Measurements from ENCODE around the gene ZNF492.
"Not testable (repeated sequence)": the region's sequence is repeated elsewhere in the genome, so short reads cannot be mapped to it uniquely, and the experiment has no call there.

Gene ZNF492

DNA sequence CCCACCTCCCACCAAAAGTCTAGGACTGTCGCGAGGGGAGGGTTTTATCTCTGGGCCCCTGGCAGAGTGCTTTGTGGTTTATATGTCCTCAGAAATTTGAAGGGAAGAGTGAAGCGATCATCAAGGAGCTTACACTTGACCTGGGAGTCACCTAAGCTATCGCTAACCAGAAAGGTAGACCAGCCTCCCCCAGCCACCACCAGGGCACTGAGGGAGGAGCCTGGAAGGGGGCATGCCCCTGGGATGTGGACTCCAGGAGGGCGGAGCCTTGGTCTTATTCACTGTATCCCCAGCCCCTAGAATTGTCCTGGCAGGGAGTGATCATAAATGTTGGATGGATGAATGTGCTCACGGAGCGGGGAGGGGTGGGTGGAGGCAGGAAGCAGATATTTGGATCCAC lies 16.9 kb upstream of the ZNF492 start:
- not testable (repeated sequence) for DNase-seq (ENCODE audit: low read depth in 2 of 3, low spot score in 1 of 3)

GRCh38 chr19:22617614-22618320 lies 16.4 kb upstream of the ZNF492 start:
- no peak for DNase-seq (ENCODE audit: low read depth in 2 of 3, low spot score in 1 of 3)

- no peak for DNase-seq (ENCODE audit: low read depth in 2 of 3, low spot score in 1 of 3)
Observed at GRCh38 chr19:22619371-22619770, 14.8 kb upstream of the ZNF492 start.

DNA sequence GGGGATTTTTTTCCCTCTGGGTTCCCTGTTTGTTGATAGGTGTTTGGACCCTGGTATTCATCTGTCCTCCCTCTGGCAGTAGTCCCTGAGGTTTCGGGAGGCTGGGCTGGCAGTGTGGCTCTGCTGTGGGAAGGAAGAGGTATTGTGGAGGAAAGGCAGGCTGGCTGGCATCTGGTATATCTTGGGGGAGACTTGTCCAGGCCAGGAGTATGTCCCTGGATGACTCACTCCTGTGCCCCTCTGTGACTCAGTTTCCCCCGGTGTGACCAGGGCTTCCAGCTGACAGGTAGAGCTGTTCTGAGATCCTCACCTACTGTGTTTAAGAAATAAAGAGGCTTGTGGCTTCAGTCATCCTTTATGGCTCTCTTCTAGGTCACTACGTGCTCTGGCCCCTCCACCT lies 14.2 kb upstream of the ZNF492 start:
- no peak for DNase-seq (ENCODE audit: low read depth in 2 of 3, low spot score in 1 of 3)

GRCh38 chr19:22620401-22620800 lies 13.7 kb upstream of the ZNF492 start:
- no peak for DNase-seq (ENCODE audit: low read depth in 2 of 3, low spot score in 1 of 3)

DNA sequence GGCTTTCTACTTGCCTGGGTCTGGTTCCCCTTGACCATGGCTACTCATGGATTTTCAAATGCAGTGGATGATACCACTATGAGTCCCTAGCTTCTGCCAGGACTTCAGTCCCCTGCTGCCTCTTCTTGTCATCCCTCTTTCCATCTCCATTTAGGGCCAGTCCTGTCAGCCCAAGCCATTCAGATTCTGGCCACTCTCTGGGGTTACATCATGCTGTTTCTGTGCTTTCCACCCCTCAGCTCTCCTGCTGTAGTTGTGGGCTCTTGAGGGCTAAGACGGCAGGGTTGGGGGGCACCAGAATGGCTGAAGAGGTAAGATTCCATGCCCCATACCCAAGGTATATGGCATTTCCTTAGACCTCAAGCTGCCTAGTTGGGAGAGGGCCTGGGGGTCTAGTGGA lies 13.2 kb upstream of the ZNF492 start:
- DNase-seq (ENCODE audit: low read depth in 2 of 3, low spot score in 1 of 3), result no peak

DNA sequence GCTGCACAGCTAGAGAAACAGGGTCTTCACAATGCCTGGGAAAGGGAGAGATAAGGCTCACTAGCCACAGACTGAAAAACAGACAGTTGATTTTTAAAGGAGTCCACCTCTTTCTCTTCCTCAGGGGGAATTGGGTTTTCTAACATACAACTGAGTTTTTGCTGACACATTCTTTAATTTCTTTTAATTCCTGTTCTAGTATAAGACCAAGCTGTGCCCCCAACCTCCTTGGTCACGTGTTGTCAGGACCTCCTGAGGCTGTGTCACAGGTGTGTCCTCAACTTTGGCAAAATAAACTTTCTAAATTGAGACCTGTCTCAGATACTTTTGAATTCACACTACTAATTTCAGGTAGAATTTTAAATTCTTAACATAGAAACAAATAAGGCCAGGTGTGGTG lies 12.1 kb upstream of the ZNF492 start:
- DNase-seq (ENCODE audit: low read depth in 2 of 3, low spot score in 1 of 3), result no peak

DNA sequence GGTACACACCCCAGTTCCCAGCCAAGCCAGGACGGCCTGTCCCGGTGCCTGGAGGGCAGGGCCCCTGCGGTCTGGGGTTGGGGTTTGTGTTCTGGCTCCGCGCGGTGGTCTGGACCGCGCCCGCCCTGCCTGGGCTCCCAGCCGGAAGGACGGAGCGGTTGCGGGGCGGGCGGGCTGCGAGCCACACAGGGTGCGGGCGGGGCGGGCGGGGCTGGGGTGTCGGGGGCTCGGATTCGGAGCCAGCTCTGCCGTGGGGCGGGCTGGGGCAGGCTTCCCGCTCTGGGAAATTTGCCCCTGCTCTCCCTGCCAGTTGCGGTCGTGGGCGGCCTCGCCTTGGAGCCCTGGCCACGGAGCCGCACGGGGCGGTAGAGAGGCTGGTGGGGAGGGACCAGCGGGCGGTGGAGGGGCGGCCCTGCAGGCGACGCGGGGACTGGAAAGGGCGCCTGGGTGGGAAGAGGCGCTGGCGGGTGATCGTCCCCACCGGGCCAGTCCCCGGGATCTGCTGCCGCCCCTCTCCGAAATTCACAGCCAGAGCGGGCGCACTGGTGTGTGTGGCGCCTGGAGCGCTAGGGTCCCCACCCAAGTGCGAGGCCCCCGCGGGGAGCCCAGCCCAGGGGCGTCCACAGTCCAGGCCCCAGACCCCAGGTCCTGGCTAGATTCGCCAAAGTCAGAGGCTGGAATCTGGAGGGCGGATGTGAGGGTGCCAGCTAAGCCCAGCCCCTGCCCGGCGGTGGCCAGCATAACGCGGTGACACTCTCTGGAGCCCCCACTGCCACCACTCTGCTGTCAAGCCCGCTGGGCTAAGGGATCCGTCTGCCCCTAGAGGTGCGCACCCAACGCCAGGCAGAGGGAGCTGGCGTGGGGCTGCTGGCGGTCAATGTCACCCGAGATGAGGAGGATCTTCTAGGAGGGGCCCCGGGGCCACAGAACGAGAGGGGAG lies 11.0 kb upstream of the ZNF492 start:
- no peak for DNase-seq (ENCODE audit: low read depth in 2 of 3, low spot score in 1 of 3)

DNA sequence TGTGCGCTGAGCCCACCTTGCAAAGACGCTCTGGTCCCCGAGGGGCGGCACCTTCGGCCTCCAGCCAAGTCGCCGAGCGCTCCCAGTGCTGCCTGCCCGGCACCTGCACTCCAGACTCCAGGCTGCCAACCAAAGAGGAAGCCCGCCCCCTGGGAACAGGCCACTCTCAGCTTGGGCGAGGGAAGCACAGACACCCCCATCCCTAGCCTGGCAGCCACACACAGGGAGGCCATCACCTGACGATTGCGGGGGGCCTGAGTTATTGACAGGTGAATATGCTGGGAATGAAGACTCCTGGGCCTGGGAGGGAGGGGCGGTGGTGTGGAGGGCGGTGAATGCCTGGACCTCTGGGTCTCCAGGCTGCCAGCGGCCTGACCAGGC lies 10.3 kb upstream of the ZNF492 start:
- DNase-seq (ENCODE audit: low read depth in 2 of 3, low spot score in 1 of 3), result no peak

- no peak for DNase-seq (ENCODE audit: low read depth in 2 of 3, low spot score in 1 of 3)
Observed at GRCh38 chr19:22625266-22626035, 8.7 kb upstream of the ZNF492 start.

GRCh38 chr19:22627526-22627925 lies 6.6 kb upstream of the ZNF492 start:
- DNase-seq (ENCODE audit: low read depth in 2 of 3, low spot score in 1 of 3), result no peak

GRCh38 chr19:22628401-22628800 lies 5.7 kb upstream of the ZNF492 start:
- DNase-seq (ENCODE audit: low read depth in 2 of 3, low spot score in 1 of 3), result no peak

DNA sequence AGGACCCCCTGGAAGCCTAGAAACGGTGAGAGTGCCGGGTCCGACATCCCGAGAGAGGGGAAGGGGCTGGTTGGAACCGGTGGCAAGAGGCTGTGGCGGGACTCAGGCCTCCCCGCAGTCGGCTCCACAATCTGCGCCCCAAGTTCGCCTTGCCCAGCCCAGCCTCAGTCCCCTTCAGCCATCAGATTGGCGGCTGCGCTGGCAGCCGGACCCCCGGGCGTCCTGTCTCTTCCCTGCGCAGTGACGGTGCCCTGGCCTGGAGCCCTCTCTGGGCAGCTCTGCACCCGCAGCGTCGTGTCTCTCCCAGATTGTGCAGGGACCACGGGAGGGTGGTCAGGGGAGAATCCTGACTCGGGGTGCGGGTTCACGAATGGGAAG lies 315 bp downstream of the ZNF492 start:
- DNase-seq (ENCODE audit: low read depth in 2 of 3, low spot score in 1 of 3), result peak in 1 of 3 donors; percentile 0

DNA sequence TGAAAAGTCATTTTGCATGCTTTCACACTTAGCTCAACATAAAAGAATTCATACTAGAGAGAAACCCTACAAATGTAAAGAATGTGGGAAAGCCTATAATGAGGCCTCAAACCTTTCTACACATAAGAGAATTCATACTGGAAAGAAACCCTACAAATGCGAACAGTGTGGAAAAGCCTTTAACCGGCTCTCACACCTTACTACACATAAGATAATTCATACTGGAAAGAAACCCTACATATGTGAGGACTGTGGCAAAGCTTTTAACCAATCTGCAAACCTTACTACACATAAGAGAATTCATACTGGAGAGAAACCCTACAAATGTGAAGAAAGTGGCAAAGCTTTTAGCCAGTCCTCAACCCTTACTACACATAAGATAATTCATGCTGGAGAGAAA lies 51.4 kb downstream of the ZNF492 start:
- not testable (repeated sequence) for DNase-seq (ENCODE audit: low read depth in 2 of 3, low spot score in 1 of 3)

- not testable (repeated sequence) for DNase-seq (ENCODE audit: low read depth in 2 of 3, low spot score in 1 of 3)
Observed at GRCh38 chr19:22702661-22703060, 68.5 kb downstream of the ZNF492 start.

GRCh38 chr19:22703096-22703495 lies 69.0 kb downstream of the ZNF492 start:
- DNase-seq (ENCODE audit: low read depth in 2 of 3, low spot score in 1 of 3), result not testable (repeated sequence)

DNA sequence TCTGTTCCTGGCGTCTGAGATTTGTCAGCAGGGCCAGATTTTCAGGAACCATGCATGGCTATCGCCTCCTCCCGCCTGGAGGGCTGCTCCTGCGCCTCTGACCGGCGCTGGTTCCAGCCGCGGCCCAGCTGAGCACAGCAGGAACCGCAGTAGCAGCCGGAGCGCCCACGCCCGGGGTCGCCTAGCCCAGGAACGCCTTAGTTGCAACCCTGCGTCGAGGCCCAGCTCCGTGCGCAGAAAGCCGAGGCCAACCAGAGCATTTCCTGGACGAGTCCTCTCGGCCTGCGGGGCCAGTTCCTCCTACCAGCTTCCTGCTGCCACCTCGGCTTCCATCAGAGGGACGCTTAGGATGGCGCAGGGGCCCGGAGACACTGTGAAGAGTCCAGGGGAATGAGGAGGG lies 74.9 kb downstream of the ZNF492 start:
- no peak for DNase-seq (ENCODE audit: low read depth in 2 of 3, low spot score in 1 of 3)
